Uterus (tissue), 4 donors: ENCODE results near the gene GPRC5D. TPM values are rescaled to one million over a fixed set of nuclear protein-coding genes. Genes with fewer than 3 reads are reported as not detected.

Experiments
- DNase-seq, 2 donors: peaks; one replicate each; pipeline ENCODE4 v3.0.0-alpha.2; 2019 to 2020
- H3K27ac ChIP-seq, 2 donors: fragments of 200-600 bp; sonication (generic); 1 replicate in 1 of 2; 2 replicates in 1 of 2; pipeline ENCODE4 v1.5.1; 2016 to 2018
- H3K27me3 ChIP-seq, 2 donors: fragments of 200-600 bp; sonication (generic); one replicate each; pipeline ENCODE4 v1.5.1; 2018 to 2019; ENCODE audit warnings: control low read depth in 1 of 2
- H3K36me3 ChIP-seq, 2 donors: fragments of 200-600 bp; sonication (generic); one replicate each; pipeline ENCODE4 v1.5.1; 2019; ENCODE audit warnings: control low read depth in 1 of 2
- H3K4me1 ChIP-seq, 2 donors: fragments of 200-600 bp; sonication (generic); one replicate each; pipeline ENCODE4 v1.5.1; 2018 to 2019; ENCODE audit warnings: control low read depth in 1 of 2
- H3K4me3 ChIP-seq, 2 donors: fragments of 200-600 bp; sonication (generic); 1 replicate in 1 of 2; 2 replicates in 1 of 2; pipeline ENCODE4 v1.5.1; 2018 to 2019; ENCODE audit warnings: mild to moderate bottlenecking in 1 of 2
- H3K9me3 ChIP-seq, 2 donors: fragments of 200-600 bp; sonication (generic); one replicate each; pipeline ENCODE4 v1.5.1; 2019; ENCODE audit warnings: control low read depth in 1 of 2
- POLR2A ChIP-seq, 2 donors: fragments of 450-650 bp; IDR thresholded peaks; one replicate each; pipeline ENCODE4 v1.6.1; 2016; ENCODE audit warnings: antibody characterized with exemption in 2 of 2, mild to moderate bottlenecking in 1 of 2, moderate library complexity in 1 of 2
- intact Hi-C: fragments of 100-400 bp; cut with DNase I; formaldehyde crosslinking; loops from one replicate; pipeline ENCODE4 v1.15.1; 2023; ENCODE audit warnings: low total_unique reads
- microRNA counts, 2 donors: library from miRNA; unstranded; fragments of <30 nt; microRNA quantifications; one replicate each; lab custom pipeline; 2016 to 2017
- small RNA-seq: library from RNA; depleted of rRNA; stranded (forward); fragments of <200 nt; gene quantifications from one replicate; pipeline ENCODE3, GENCODE V24; 2016
- total RNA-seq, 4 donors: library from RNA; depleted of rRNA in 3 of 4; stranded (reverse); fragments of >200 nt in 3 of 4; gene quantifications; one replicate each; pipeline versions ENCODE4 v1.1.0 to v1.2.4, GENCODE V29; 2014 to 2023
- TF ChIP-seq, protein P1 (sequence below), 4 experiments: fragments of 200-600 bp in 2 of 4; fragments of 450-650 bp in 2 of 4; sonication (generic) in 2 of 4; IDR thresholded peaks; one replicate each; pipeline ENCODE4 v1.5.1; 2016 to 2019; ENCODE audit warnings: antibody characterized with exemption in 4 of 4, mild to moderate bottlenecking in 2 of 4, moderate library complexity in 1 of 4
- donor health status: DM: yes; HTN: yes; CAD: no.

The GPRC5D gene
- total RNA-seq, 4 donors from 2014 or later: not detected

DNA sequence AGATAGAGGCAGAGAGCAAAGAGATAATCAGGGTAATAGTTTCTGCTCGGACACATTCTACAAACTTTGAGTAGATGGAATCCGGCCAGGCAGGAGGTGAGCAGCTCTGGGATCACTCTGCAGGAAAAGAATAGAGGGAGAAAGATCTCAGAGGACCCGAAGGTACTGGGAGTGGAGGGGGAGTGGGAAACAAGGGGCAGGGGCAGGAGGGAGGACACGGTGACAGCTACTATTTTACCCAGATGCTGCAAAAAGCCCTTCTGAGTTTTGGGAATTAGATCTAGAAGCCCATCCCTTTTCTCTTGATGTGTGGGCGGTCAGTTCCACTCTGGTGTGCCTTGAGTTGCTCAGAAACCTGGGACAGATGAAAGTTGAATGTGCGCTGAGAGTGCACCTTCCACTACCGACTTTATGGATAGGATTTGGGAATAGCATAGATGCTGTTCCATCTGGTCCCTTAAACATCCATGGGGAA lies 60.1 kb downstream of the GPRC5D start:
- H3K4me3 ChIP-seq: peak overlapping the region; percentile 55 to 58
- peak in 1 of 2 donors; percentile 35 for DNase-seq
- no peaks in the 10 kb centered on the region for H3K4me1 ChIP-seq
- no peaks in the 10 kb centered on the region for H3K9me3 ChIP-seq
- no peaks in the 10 kb centered on the region for H3K27me3 ChIP-seq
- peak overlapping the region; percentile 84 to 94 for H3K27ac ChIP-seq
- no peaks in the 10 kb centered on the region for H3K36me3 ChIP-seq
- intact Hi-C loops: no loop called here
- no peak for TF ChIP-seq POLR2A (IDR thresholded peaks at IDR 0.05)
- TF ChIP-seq, protein P1, sequence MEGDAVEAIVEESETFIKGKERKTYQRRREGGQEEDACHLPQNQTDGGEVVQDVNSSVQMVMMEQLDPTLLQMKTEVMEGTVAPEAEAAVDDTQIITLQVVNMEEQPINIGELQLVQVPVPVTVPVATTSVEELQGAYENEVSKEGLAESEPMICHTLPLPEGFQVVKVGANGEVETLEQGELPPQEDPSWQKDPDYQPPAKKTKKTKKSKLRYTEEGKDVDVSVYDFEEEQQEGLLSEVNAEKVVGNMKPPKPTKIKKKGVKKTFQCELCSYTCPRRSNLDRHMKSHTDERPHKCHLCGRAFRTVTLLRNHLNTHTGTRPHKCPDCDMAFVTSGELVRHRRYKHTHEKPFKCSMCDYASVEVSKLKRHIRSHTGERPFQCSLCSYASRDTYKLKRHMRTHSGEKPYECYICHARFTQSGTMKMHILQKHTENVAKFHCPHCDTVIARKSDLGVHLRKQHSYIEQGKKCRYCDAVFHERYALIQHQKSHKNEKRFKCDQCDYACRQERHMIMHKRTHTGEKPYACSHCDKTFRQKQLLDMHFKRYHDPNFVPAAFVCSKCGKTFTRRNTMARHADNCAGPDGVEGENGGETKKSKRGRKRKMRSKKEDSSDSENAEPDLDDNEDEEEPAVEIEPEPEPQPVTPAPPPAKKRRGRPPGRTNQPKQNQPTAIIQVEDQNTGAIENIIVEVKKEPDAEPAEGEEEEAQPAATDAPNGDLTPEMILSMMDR (IDR thresholded peaks at IDR 0.05): no peak

DNA sequence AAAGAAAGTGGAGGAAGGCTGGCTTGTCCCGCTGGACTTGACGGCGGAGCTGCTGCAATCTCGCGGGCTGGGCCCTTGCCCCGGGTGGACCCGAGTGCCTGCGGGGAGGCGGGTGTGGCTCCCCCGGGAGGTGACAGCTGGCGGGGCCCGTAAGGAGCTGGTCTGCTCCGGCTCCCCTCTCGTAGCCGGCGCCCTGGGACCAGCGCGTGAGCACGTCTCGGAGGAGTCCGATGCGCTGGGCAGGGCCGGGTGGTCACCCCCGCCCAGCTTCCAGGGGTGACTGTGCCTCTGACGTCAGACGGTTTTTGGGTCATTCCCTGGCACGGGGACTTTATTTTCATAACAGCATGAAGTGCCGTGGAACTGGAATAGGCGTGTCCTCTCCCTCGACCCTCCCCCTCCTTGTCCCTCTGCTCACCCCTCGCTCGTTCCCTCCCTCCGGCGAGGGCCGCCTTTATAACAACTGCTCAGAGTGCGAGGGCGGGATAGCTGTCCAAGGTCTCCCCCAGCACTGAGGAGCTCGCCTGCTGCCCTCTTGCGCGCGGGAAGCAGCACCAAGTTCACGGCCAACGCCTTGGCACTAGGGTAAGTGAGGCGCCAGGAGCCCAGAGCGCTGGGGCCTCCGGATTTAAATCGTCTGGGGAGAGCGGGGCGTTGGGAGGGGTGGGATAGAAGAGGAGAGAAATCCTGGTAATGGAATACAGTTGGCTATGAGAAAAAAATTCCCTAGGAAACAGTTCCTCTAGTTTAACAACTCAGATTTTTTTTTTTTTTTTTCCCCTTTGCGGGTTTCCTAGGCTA lies 60.7 kb downstream of the GPRC5D start, which contains the start of gene GPRC5A:
TSS of gene GPRC5A (plus strand) at position 483 of the 801 bp plus-strand sequence. CDS start 16,688 bp downstream, outside the sequence.
- peak; percentile 94 to 96 for DNase-seq
- intact Hi-C loops: no loop called here
- H3K27ac ChIP-seq: peak within 1 kb of the TSS; percentile 84 to 94
- H3K27me3 ChIP-seq: no peaks in the 10 kb centered on the region
- H3K4me1 ChIP-seq: no peaks in the 10 kb centered on the region
- no peaks in the 10 kb centered on the region for H3K9me3 ChIP-seq
- TF ChIP-seq, protein P1 (IDR thresholded peaks at IDR 0.05): peak in 3 of 4 experiments; percentile 13 to 33 (median 19)
- peak; percentile 10 to 80 for TF ChIP-seq POLR2A (IDR thresholded peaks at IDR 0.05)
- H3K36me3 ChIP-seq: no peaks in the 10 kb centered on the region
- peak within 1 kb of the TSS; percentile 55 to 58 for H3K4me3 ChIP-seq

MicroRNAs encoded within 50 kb of the gene (microRNA counts, 767-probe panel; counts per million panel counts)
- 0 counts per million in 2 donors for microRNA hsa-miR-614 (lab: Ali Mortazavi, UCI)

Small RNA genes within 50 kb of the gene (small RNA-seq; reads per million reads assigned to genes)
- not detected for gene RF00604

Other genes starting within 250 kb of the GPRC5D start
- gene CDKN1B, start 234.8 kb downstream of the GPRC5D start, total RNA-seq: 100 to 1,000 TPM in 1 of 4 donors, 10 to 100 TPM in 3; 40.7 to 104 (median 86.0) TPM
- 10 to 100 TPM; 25.0 to 88.8 (median 57.9) TPM for gene APOLD1, start 166.5 kb downstream of the GPRC5D start, total RNA-seq
- 100 to 1,000 TPM in 1 of 4 donors, 10 to 100 TPM in 3; 42.1 to 105 (median 57.2) TPM for gene DDX47, start 138.8 kb downstream of the GPRC5D start, total RNA-seq
- gene GPRC5A, start 60.6 kb downstream of the GPRC5D start, total RNA-seq: 10 to 100 TPM in 3 of 4 donors, 1 to 10 TPM in 1; 2.0 to 13.2 (median 12.4) TPM
- 10 to 100 TPM; 10.5 to 64.4 (median 40.9) TPM for gene HEBP1, start 48.1 kb upstream of the GPRC5D start, total RNA-seq
- 1 to 10 TPM; 2.4 to 8.3 (median 4.6) TPM for gene FAM234B, start 92.2 kb upstream of the GPRC5D start, total RNA-seq
- not detected for gene GSG1, start 151.5 kb upstream of the GPRC5D start, total RNA-seq
- 100 to 1,000 TPM in 3 of 4 donors, 10 to 100 TPM in 1; 48.9 to 345 (median 163) TPM for gene EMP1, start 244.6 kb upstream of the GPRC5D start, total RNA-seq